GM19351 (cell line): ENCODE measurements around the gene FADS2.

Experiments
- ATAC-seq: cut with Tn5 transposase; IDR thresholded peaks from one replicate; pipeline ENCODE4 v1.9.1; 2021; ENCODE audit warnings: mild to moderate bottlenecking, moderate library complexity; ENCODE audit not compliant: unreplicated experiment

The FADS2 gene

GRCh38 chr11:61844909-61845565, 16.9 kb downstream of the FADS2 start:
- no peak for ATAC-seq

- no peak for ATAC-seq
These were observed 18.4 kb downstream of the FADS2 start for GRCh38 chr11:61846362-61847020.

GRCh38 chr11:61847914-61848581, 19.9 kb downstream of the FADS2 start:
- no peak for ATAC-seq

- ATAC-seq, result no peak
These were observed 20.5 kb downstream of the FADS2 start for GRCh38 chr11:61848631-61849030.

- ATAC-seq, result no peak
These were observed 22.6 kb downstream of the FADS2 start for GRCh38 chr11:61850687-61851086.

GRCh38 chr11:61851113-61851899, 23.2 kb downstream of the FADS2 start:
- no peak for ATAC-seq

- ATAC-seq, result no peak
These were observed 23.8 kb downstream of the FADS2 start for GRCh38 chr11:61851900-61852295.

- ATAC-seq, result no peak
These were observed 25.6 kb downstream of the FADS2 start for GRCh38 chr11:61853698-61854169.

- ATAC-seq, result no peak
These were observed 26.3 kb downstream of the FADS2 start for GRCh38 chr11:61854206-61854895.

- ATAC-seq, result no peak
These were observed 27.0 kb downstream of the FADS2 start for GRCh38 chr11:61854966-61855714.

GRCh38 chr11:61855939-61856680, 28.0 kb downstream of the FADS2 start:
- ATAC-seq, result no peak

GRCh38 chr11:61860054-61860903, 32.2 kb downstream of the FADS2 start:
- no peak for ATAC-seq

- no peak for ATAC-seq
These were observed 33.5 kb downstream of the FADS2 start for GRCh38 chr11:61861634-61862033.

GRCh38 chr11:61862714-61863547, 34.8 kb downstream of the FADS2 start:
- ATAC-seq, result no peak

GRCh38 chr11:61863548-61864081, 35.5 kb downstream of the FADS2 start:
- no peak for ATAC-seq

- no peak for ATAC-seq
These were observed 37.0 kb downstream of the FADS2 start for GRCh38 chr11:61864814-61865775.
